Raji (cell line): ENCODE data around the gene SLC46A1.

Source experiments
- POLR2A ChIP-seq: IDR thresholded peaks from 2 replicates; pipeline ENCODE4 v1.6.1; 2011; ENCODE audit warnings: low read depth, low read length, control low read depth; ENCODE audit not compliant: insufficient read depth

The SLC46A1 gene

DNA sequence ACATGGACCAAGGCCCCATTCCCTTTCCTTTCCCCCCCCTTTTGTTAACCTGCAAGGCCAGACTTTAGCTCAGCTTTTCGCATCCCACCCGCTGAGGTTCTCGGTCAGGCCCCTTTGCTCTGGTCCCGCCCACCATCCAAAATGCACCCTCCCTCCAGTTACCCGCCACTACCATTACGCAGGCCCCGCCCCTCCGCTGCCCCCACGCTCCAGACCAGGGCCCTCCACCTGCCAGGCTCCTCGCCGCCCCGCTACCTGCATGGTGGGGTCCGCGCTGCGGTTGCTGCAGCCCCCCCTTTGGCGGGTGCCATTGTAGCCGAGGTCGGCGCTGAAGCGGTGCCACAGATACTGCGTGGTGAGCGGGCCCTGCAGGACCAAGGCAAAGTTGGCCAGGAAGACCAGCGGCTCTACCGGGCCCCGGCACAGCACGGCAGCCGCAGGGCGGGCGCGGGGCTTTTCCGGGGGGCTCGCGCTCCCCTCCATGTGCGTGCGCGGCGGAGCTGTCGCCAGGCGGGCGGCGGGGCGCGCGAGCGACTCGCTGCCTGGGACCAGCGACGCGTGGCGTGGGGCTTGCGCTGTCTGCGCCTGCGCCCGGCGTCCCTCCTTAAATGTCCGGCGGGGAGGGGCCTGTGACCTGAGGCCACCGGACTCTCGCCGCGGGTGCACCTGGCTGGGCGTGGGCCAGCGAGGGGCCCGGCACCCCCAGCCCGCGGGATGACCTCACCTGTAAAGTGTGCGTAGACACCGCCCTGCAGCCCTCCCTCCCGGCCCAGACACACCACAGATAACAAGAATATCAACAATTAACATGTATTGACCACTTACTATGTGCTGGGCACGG lies at the start of gene SLC46A1:
Gene SLC46A1, minus strand, starts transcription at position 581 of the 841 bp plus-strand sequence. Its CDS starts 98 bp downstream, at position 483.
- no peak for TF ChIP-seq POLR2A

DNA sequence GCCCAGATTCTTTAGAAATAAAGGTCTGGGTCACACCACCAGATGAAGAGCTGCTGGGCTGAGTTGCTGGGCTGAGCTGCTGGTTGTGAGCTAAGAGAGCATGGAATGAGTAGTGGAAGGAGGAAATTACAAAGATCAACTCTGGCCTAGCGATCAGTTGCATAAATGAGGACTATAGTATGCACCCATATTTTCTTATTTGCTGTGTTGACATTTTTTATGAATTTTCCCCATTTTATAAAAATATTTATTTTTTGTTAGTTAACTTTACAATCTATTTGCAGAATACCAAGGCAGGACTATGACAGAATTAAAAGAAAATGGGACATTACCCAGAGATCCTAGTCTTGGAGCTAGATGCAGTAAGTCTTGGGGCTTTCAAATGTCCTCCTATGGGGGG lies 43.8 kb upstream of the SLC46A1 start:
- no peak for TF ChIP-seq POLR2A

DNA sequence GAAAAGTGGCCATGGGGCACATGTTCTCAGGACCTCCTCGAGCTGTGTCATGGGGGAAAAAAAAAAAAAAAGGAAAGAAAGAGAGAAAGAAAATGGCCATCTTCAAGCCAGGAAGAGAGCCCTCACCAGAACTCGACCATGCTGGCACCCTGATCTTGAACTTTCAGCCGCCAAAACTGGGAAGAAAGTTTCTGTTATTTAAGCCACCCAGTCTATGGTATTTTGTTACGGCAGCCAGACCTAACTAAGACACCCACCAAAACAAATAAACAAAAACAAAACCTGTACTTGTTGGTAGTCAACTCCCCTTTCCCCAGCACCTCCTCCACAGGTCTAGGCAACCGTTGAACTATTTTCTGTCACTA lies 41.4 kb upstream of the SLC46A1 start:
- no peak for TF ChIP-seq POLR2A

DNA sequence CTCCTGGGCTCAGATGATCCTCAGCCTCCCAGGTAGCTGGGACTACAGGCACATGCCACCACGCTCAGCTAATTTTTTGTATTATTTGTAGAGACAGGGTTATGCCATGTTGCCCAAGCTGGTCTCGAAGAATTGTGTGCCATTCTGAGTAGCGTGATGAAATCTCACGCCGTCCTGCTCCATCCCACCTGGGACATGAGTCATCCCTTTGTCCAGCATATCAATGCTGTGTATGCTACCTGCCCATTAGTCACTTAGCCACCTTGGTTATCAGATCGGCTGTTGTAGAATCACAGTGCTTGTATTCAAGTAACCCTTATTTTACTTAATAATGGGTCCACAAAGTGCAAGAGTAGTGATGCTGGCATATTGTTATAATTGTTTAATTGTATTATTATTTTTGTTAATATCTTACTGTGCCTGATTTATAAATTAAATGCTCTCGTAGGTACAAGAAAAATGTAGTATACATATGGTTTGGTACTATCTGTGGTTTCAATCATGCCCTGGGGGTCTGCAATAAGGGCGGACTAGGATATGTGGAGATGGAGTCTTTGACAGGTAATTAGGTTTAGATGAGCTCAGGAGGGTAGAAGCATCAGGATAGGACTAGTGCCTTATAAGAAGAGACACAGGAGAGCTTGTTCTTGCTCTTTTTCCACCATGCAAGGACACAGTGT lies 40.8 kb upstream of the SLC46A1 start:
- no peak for TF ChIP-seq POLR2A

DNA sequence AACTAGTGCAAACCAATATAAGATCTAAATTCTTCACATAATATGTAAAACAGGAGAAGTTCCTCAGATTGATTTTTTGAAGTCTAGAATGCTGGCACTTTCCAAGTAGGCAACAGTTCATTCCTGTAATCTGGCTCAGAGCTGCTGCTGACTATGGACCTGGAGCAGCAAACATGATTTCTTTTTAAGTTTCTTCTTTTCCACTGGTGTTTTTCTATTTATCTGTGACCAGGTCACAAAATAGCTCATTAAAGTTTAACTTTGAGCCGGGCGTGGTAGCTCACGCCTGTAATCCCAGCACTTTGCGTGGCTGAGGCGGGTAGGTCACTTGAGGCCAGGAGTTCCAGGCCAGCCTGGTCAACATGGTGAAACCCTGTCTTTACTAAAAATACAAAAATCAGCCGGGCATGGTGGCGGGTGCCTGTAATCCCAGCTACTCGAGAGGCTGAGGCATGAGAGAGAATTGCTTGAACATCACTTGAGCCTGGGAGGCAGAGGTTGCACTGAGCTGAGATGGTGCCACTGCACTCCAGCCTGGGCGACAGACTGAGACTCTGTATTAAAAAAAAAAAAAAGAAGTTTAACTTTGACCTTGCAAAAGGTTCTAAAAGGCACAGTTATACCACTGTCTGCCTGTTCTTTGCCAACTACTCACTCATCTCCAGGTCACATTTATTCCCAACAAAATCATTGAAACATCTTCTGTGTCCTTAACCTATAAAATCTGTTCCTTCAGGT lies 38.1 kb upstream of the SLC46A1 start:
- TF ChIP-seq POLR2A, result no peak

DNA sequence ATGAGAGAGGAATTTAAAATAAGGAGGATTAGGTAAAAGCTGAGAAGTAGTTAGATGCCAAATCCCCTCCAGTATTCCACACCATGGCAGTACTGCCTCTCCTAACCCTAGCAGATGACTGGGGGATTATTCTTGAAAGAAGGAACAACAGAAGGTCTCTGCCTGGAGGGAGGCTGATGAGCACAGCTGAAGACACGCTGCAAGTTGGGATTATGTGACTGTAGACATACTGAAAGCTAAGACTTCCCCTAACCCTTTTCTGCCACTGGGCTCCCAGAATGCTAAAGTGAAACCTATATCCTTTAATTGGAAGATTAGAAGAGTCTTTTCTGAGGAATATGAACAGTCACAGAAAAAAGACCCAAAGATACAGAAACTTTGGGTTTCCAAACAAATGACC lies 27.7 kb upstream of the SLC46A1 start:
- TF ChIP-seq POLR2A, result no peak

DNA sequence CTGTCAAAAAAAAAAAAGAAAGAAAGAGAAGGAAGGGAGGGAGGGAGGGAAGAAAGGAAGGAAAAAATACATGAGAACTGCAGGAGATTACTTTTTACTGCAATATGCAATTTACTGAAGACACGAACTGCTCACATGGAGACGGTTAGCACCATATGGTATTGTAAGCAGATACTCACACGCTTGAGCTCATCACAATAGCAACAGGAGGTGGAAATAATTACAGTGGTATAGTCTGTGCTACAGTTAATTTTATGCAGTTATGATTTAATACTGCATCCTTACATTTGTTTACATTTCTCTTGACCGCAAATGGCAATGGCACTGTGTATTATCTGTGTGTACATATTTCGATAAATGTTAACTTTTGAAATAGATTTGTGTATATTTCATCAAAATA lies 21.4 kb upstream of the SLC46A1 start:
- TF ChIP-seq POLR2A, result no peak

DNA sequence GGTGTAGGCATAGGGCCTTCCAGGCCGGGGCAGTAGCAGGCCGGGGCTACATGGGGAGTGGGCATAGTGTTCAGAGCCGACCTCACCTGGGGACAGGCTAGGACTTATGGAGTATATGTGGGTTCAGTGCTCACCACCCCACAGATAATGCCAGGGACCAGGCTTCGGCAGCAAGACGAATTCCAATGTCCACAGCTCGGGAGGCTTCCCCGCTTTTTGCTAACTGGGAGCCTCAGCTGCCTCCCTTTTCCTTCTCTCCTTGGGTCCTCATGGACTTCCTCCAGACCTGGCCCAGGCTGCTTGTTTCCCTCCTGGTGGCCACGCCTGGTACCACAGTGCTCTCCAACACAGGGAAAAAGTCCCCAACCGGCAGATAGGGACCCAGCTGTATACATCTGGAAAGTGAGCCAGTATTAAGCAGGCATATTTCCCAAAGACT lies 20.1 kb upstream of the SLC46A1 start:
- TF ChIP-seq POLR2A, result no peak

DNA sequence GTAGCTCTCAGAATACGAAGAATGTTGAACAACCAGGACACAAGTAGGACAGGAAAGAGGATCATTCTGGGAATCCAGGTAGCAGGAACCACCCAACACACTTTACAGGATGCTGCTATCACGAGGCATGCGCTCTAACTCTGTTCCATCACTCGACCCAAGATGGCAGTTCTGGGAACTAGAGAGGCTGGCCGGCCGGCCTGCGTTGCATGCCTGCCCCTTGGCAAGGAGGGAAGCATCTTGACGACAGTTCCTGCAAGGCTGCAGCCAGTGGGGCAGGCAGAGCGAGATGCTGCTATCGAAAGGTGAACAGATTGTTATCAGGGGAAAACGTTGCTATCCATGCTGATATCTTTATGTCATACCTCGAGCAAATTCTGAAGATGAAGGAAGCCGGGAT lies 19.2 kb upstream of the SLC46A1 start:
- no peak for TF ChIP-seq POLR2A

DNA sequence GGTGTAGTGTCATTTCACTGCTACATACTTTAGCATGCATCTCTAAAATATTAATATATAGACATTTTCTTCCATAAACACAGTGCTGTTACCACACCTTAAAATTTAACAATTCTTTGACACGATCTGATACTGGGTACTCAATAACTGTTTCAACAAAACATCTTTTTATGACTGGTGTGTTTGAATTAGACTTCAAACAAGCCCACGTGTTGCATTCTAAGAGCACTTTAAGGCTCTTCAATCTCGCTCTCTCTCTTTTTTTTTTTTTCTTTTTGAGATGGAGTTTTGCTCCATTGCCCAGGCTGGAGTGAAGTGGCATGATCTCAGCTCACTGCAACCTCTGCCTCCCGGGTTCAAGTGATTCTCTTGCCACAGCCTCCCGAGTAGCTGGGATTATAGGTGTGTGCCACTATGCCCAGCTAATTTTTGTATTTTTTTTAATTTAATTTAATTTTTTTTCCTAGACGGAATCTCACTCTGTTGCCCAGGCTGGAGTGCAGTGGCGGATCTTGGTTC lies 15.8 kb upstream of the SLC46A1 start:
- TF ChIP-seq POLR2A, result no peak

DNA sequence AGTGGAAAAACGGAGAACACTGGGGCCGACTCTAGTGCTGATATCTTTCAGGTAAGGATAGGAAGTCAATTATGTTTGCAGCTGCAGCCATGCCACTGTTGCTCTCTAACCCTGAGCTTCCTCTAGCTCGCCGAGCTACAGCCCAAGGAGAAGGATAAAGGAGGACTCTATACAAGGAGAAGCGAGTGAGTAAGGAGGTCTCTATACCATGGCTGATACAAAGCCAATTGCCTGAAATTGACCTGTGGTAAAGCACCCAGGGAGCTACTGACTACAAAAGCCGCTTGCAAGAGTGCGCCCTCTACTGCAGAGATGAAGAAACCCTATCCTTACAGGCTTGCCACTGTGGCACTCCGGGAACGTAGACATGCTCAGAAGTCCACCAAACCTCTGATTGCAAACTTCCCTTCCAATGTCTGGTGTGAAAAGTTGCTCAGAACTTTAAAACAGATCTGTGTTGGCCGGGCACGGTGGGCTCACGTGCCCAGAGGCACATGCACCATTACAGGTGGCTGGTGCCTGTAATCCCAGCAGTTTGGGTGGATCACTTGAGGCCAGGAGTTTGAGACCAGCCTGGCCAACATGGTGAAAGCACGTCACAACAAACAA lies 10.8 kb upstream of the SLC46A1 start:
- no peak for TF ChIP-seq POLR2A

DNA sequence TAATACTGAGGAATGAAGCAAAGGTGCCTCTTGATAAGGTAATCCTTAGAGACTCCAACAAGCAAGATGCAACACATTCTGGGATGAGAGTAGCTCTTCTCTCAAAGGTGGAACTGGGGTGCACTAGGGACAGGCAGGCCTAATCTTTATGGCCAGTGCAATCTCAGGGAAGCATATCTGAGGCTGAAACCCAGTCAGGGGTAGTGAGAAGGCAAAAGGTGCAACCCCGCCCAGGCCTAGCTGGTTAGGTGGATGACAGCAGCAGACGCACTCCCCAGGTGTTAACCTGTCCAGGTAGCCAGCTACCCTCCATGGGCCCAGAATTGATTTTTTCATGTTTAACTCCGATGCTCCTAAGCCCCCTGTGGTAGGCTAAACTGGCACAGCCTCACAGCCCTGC lies 9.9 kb upstream of the SLC46A1 start:
- no peak for TF ChIP-seq POLR2A

DNA sequence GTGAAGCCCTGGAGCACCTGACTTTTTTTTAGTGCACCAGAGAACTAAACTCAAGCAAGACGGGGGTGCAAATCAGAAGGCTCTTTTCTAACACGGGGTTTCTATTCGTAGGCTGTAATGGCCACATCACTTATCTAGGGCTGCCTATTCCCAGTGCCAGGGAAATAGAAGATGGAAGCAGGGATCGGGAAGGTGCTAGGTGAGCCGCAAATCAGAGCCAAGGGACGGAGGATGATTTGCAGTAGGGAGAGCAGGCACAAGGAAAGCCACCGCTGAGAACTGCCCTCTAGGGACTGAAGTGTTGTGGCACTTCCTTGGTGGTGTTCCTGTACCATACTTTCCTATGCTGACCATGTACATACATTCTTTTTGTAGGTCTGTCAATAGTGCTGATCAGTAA lies 7.8 kb upstream of the SLC46A1 start:
- no peak for TF ChIP-seq POLR2A

DNA sequence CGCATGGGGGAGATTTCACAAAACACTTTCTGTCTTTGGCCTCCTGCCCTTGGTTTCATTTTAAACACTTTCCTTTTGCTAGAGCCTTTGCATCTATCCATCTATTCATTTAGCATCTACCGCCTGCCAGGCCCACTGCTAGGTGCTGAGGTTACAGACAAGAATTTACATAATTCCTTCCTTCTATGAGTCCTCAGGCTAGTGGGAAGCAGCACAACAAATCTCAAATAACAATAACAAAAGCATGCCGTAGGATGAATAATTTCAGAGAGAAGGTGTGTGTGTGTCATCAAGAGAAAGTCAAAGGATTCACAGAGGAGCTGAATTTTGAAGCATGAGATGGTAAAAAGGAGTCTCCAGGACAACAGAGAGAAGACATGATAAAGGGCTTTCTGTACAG lies 6.1 kb upstream of the SLC46A1 start:
- TF ChIP-seq POLR2A, result no peak

DNA sequence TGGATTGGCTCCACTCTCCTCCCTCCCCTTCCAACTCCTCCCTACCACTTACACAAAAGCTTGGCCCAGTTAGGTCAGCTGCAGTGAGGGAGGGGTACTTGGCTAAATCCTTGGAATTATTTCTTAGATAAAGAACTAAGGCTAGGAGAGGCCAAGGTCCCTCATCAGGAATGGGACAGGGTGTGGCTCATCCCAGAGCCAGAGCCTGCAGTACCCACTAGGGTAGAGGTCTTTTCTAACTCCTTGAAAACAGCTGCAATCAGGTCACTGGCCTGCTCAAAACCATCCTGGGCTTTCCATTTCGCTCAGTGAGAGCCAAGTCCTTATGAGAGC lies 1.9 kb upstream of the SLC46A1 start:
- TF ChIP-seq POLR2A, result no peak

DNA sequence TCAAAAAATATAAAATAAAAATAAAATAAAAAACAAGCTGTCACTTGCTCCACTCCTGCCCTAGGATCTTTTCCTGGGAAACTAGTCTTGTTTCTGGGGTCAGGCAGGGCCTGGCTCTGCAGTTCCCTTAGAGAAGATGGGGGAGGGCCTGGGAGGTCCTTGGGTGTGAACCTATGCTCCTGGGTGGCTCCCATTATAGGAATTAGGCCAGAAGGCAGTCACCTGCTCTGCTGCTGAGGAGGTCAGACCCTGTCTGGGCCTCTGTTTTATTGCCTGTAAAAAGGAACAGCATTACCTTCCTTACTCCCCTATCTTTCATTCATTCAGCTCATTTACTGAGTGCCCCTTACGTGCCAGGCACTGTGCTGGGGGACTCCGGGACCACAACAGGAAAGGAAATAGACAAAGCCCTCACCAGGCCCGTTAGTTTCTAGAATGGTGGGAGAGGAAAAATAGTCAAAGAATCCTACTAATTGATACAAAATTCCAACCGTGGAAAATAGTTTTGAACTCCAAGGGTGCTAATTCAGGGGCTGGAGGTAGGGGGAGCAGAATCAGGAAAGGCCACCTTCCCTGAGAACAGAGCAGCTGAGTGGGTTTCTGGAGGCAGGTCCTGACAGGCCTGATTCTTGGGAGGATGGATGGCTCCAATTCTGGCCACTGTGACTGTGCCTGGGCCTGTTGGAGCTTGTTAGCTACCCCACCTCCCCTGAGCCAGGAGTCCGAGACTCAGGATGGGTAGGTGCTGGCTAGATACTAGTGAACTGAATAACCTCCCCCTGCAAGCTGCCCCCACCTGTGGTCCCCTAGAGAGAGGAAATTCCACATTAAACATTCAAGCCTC lies 1.3 kb upstream of the SLC46A1 start:
- no peak for TF ChIP-seq POLR2A
